GM21515 (cell line): ENCODE measurements around the gene DPF3.

Experiments
- ATAC-seq: cut with Tn5 transposase; IDR thresholded peaks from one replicate; pipeline ENCODE4 v1.9.1; 2021; ENCODE audit not compliant: unreplicated experiment

Gene DPF3

DNA sequence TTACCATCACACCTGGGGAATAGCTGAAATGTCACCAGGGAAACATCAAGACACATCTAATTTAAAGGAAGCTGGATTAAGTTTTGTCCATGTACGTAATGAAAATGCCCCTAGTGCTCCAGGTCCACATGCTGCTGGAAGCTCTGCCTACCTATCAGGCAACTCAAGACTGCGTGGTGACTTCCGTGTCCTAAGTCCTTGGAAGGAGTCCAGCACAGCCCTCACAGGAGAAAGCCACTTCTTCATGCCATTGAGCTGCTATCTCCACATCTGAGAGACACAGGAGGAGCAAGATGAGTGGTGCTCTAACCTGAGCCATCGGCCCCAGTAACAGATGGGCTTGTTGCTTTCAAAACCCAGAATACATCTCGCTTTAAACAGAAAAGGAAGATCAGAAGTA lies 316.4 kb downstream of the DPF3 start:
- no peak for ATAC-seq

DNA sequence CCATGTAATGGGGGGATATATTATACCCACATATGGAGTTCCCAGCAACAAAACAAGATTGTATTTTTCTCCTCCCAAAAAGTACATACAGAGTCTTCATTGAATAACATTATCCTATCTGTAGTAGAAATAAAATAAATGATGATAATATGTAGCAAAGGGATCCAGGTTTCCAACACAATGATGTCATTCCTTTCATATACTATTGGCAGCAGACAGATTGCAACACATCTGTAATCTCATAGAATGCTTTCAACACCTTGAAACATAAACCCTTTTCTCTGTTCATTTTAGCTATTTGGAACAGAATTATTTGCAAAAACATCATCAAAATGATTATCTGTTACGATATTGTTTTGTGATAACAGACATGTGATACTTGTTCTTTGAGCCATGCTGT lies 317.6 kb downstream of the DPF3 start:
- ATAC-seq, result no peak

DNA sequence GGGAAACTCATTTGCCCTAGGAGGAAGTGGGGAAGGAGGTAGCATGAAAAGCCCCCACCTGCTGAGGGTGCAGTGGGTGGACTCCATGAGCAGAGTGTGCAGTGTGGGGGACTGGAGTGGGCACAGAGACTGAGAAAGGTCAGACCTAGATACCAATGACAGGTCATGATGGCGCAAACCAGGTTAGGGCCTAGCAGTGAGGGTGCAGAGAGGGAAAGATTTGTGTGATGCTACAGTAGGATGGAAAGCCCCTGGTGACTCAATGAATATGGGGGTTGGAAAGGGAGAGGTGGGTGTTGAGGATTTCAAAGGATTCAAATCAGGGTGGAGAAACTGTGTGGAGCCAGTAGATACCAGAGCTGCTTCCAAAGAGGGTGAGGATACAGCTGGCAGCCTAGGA lies 319.2 kb downstream of the DPF3 start:
- no peak for ATAC-seq

DNA sequence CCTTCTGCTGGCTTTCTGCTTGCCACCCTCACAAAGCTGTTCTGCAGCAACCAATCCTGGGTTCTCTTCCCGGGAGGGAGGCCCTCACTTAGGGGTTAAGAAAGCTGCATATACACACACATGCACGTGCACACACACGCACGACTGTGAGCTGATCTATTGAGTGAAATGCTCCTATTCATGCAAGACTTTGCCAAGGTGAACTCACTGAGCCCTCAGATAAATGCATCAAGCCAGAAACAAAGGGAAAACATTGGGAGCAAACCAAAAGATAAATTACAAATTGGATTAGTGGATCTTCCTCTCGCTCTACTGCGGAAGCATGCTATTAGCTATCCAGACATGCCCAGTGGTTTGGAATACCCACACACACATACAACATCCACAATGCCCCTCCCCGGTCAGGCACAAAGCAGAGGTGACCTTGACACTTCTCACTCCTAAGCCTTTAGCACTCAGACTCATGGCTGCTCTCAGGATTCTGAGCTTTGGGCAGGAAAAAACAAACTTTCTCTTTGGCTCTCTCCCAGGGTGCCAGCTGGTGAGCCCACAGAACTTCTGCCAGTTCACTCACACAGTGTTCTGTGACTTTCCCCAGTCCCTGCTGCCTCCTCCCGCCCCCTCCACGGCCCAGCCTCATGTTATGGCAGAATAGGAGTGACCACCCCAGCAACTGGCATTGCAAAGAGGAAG lies 320.0 kb downstream of the DPF3 start:
- ATAC-seq, result no peak
